ENCODE data around the gene UBA6. TPM values are rescaled to one million over a fixed set of nuclear protein-coding genes. Genes with fewer than 3 reads are reported as not detected.

UBA6 gene
- total and polyA plus RNA-seq, 9 of the 15 experiments (the other 6 are each of a cell fraction or from before 2014, with no cell fraction given) = 22.9 to 139 (median 94.6) TPM

DNA sequence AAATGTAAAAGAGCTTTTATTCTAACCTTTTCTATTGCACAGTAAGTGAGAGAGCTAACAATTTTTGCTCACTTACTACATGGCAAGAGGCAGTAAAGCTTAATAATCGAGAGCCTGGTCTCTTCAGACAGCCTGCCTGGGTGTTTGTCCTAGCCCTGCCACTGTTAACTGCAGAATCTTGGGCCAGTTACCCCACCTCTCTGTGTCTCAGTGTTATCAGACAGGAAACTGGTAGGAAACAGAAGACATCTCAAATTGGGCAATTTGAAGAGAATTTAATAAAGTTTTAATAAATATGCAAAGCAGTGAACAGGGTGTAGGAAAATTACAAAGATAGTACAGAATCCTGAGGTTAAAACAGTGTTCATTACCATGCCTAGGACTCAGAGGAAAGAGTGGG, 129.0 kb downstream of the UBA6 start (continued):
- TF ChIP-seq, protein P1, sequence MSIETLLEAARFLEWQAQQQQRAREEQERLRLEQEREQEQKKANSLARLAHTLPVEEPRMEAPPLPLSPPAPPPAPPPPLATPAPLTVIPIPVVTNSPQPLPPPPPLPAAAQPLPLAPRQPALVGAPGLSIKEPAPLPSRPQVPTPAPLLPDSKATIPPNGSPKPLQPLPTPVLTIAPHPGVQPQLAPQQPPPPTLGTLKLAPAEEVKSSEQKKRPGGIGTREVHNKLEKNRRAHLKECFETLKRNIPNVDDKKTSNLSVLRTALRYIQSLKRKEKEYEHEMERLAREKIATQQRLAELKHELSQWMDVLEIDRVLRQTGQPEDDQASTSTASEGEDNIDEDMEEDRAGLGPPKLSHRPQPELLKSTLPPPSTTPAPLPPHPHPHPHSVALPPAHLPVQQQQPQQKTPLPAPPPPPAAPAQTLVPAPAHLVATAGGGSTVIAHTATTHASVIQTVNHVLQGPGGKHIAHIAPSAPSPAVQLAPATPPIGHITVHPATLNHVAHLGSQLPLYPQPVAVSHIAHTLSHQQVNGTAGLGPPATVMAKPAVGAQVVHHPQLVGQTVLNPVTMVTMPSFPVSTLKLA (conservative IDR thresholded peaks at IDR 0.05) = no peak
- TF ChIP-seq ZNF778 (CRISPR knock-in tag; IDR thresholded peaks at IDR 0.05) (no peak), CREM (IDR thresholded peaks at IDR 0.05; ENCODE audit: low read depth) (0 out of 2 replicates have a peak, but pooled peaks have one; percentile 4), HSF4 (CRISPR knock-in tag; IDR thresholded peaks at IDR 0.05; ENCODE audit: borderline replicate concordance) (no peak), ZNF224 (CRISPR knock-in tag; IDR thresholded peaks at IDR 0.05) (no peak), MCM2 (IDR thresholded peaks at IDR 0.05; ENCODE audit: low read depth) (no peak), ZNF589 (CRISPR knock-in tag; IDR thresholded peaks at IDR 0.05; ENCODE audit: low read depth) (no peak), RBFOX2 (IDR thresholded peaks at IDR 0.05; ENCODE audit: low read depth, low read length) (no peak), VEZF1 (CRISPR knock-in tag; IDR thresholded peaks at IDR 0.05) (peak; percentile 29; the same call in 1 of the 2 replicates), RAD51 (IDR thresholded peaks at IDR 0.05; ENCODE audit: borderline replicate concordance, low read depth) (no peak), CHD4 (IDR thresholded peaks at IDR 0.05; ENCODE audit: insufficient read depth, insufficient replicate concordance, low read depth, low read length, poor library complexity, severe bottlenecking) (no peak), HNRNPL (IDR thresholded peaks at IDR 0.05; ENCODE audit: low read depth, low read length) (no peak), PRPF4 (IDR thresholded peaks at IDR 0.05; ENCODE audit: insufficient read depth, low read depth, low read length, poor library complexity, severe bottlenecking) (no peak), SMARCA4 (IDR thresholded peaks at IDR 0.05) (0 out of 2 replicates have a peak, but pooled peaks have one; percentile 18), ZC3H4 (CRISPR knock-in tag; IDR thresholded peaks at IDR 0.05; ENCODE audit: borderline replicate concordance) (no peak), ZSCAN32 (CRISPR knock-in tag; IDR thresholded peaks at IDR 0.05) (no peak)
- TF ChIP-seq, protein P2, sequence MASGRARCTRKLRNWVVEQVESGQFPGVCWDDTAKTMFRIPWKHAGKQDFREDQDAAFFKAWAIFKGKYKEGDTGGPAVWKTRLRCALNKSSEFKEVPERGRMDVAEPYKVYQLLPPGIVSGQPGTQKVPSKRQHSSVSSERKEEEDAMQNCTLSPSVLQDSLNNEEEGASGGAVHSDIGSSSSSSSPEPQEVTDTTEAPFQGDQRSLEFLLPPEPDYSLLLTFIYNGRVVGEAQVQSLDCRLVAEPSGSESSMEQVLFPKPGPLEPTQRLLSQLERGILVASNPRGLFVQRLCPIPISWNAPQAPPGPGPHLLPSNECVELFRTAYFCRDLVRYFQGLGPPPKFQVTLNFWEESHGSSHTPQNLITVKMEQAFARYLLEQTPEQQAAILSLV (tag; IDR thresholded peaks at IDR 0.05) = no peak
- TF ChIP-seq, protein P3, sequence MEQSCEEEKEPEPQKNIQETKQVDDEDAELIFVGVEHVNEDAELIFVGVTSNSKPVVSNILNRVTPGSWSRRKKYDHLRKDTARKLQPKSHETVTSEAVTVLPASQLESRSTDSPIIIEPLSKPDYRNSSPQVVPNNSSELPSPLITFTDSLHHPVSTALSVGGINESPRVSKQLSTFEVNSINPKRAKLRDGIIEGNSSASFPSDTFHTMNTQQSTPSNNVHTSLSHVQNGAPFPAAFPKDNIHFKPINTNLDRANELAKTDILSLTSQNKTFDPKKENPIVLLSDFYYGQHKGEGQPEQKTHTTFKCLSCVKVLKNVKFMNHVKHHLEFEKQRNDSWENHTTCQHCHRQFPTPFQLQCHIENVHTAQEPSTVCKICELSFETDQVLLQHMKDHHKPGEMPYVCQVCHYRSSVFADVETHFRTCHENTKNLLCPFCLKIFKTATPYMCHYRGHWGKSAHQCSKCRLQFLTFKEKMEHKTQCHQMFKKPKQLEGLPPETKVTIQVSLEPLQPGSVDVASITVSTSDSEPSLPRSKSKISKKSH (CRISPR knock-in tag; IDR thresholded peaks at IDR 0.05) = no peak
- TF ChIP-seq, protein P4, sequence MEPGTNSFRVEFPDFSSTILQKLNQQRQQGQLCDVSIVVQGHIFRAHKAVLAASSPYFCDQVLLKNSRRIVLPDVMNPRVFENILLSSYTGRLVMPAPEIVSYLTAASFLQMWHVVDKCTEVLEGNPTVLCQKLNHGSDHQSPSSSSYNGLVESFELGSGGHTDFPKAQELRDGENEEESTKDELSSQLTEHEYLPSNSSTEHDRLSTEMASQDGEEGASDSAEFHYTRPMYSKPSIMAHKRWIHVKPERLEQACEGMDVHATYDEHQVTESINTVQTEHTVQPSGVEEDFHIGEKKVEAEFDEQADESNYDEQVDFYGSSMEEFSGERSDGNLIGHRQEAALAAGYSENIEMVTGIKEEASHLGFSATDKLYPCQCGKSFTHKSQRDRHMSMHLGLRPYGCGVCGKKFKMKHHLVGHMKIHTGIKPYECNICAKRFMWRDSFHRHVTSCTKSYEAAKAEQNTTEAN (CRISPR knock-in tag; IDR thresholded peaks at IDR 0.05) = no peak
- TF ChIP-seq, protein P5, sequence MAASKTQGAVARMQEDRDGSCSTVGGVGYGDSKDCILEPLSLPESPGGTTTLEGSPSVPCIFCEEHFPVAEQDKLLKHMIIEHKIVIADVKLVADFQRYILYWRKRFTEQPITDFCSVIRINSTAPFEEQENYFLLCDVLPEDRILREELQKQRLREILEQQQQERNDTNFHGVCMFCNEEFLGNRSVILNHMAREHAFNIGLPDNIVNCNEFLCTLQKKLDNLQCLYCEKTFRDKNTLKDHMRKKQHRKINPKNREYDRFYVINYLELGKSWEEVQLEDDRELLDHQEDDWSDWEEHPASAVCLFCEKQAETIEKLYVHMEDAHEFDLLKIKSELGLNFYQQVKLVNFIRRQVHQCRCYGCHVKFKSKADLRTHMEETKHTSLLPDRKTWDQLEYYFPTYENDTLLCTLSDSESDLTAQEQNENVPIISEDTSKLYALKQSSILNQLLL (CRISPR knock-in tag; IDR thresholded peaks at IDR 0.05; ENCODE audit: borderline replicate concordance) = no peak

All from K562 (cell line).